ENCODE data around the gene IRS1.
A peak's percentile ranks its signal among the peaks of the same experiment; 100 is the strongest.

IRS1 gene

GRCh38 chr2:226813148-226813701 lies 13.6 kb upstream of the IRS1 start:
- DNase-seq (ENCODE audit: low spot score), result no peak

- DNase-seq (ENCODE audit: low spot score), result no peak
Observed at GRCh38 chr2:226803410-226803809, 3.8 kb upstream of the IRS1 start.

GRCh38 chr2:226802573-226802972 lies 3.0 kb upstream of the IRS1 start:
- peak; percentile 61 for DNase-seq (ENCODE audit: low spot score)

- DNase-seq (ENCODE audit: low spot score), result no peak
Observed at GRCh38 chr2:226800941-226801784, 1.5 kb upstream of the IRS1 start.

DNA sequence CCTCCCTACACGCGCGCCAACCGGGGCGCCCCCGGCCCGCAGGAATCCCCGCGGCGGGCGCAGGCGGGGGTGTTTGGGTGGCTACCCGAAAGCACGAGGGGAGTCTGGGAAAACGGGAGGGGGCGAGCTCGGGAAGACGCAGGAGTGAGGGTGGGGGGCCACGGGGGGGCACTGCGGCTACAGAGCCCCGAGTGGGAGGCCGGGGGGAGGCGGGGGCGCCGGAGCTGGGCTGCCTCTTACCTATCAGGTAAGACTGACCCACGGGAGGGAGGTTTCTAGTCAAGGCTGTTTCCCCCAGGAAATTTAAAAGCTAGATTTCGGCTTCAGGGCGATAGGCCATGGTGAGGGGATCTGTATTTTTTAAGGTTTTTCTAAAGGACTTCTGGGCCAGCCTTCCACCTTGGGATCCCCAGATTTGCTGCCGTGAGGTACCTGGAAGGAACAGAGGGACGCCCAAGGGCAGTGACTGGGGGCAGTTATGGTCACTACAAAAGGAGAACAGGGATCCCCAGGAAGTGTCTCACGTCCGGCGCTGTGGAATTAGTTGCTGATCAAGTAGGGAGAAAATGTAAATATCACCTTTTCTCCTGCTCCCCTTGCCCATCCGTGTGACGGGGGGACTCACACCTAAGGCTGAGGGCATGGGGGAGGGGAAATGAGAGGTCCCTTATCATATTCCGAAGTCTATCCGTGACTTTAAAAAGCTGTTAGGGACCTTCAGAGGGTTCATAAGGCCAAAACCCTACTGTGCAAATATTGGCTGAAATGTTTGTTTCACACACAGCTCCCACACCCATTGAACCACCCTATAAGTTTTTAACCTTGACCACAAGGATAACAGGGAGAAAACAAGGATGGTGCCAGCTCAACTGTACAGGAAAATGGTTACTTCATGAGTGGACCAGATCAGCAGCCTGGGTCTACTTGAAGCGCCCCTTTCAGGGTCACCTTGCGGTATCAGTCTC lies 638 bp upstream of the IRS1 start:
- no peak for DNase-seq (ENCODE audit: low spot score)

DNA sequence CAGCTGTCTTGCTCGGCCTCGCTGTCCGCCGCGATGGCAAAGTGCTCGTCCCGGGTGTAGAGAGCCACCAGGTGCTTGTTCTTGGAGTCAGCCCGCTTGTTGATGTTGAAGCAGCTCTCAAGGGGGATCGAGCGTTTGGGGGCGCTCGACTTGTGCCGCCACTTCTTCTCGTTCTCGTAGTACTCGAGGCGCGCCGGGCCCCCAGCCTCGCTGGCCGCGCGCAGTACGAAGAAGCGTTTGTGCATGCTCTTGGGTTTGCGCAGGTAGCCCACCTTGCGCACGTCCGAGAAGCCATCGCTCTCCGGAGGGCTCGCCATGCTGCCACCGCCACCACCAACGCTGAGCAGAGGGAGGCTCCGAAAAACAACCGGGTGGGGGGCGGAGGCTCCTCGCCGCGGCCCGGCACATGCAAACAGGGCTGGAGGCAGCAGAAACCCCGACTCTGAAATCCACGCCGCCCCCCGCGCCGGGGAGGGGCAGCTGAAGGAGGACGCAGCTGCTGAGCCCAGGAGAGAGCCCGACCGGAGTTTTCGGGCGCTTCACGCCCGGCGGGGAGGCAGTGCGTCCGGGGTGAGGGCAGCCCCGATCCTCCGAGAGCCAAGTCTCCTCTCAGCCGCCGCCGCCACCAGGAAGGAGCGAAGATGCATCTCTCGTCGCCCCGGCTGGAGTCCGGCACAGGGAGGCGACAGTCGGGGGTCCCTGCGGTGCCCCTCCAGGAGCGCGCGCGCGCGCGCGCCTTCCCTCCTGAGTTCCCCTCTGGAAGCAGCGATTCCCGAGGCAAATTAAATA lies 1.0 kb downstream of the IRS1 start:
- no peak for DNase-seq (ENCODE audit: low spot score)

DNA sequence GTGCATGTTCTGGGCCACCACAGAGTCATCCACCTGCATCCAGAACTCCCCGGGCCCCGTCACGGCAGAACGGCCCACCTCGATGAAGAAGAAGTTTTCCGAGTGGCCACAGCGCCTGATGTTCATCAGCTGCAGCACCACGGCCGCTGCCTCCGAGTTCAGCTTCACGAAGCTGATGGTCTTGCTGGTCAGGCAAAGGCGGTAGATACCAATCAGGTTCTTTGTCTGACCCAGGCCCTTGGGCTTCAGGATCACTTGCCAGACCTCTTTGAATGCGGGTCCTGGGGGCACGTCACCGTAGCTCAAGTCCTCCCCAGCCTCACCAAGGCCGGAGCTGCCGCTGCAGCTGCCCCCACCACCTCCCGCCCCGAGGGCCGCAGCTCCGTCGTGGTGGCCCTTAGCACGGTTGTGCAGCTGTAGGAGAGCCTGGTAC lies 1.6 kb downstream of the IRS1 start:
- DNase-seq (ENCODE audit: low spot score), result no peak

- DNase-seq (ENCODE audit: low spot score), result no peak
Observed at GRCh38 chr2:226797289-226797988, 2.2 kb downstream of the IRS1 start.

DNA sequence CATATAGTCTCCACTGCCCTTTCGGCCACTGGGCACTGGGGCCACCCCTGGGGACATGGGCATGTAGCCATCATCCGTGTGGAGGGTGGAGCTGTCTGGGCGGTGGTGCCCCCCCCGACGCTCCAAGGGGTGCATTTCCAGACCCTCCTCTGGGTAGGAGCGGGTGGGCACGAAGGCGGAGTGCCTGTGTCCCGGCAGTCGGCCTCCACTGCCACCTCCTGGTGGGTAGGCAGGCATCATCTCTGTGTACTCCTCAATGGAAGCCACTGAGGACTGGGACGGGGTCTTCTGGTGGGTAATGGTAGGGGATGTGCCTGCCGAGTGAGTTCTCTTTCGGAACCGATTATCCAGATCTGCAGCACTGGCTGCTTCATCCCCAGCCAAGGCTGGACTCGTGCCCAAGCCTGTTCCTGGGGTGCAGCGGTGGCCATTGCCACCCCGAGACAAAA lies 2.8 kb downstream of the IRS1 start:
- DNase-seq (ENCODE audit: low spot score), result no peak

DNA sequence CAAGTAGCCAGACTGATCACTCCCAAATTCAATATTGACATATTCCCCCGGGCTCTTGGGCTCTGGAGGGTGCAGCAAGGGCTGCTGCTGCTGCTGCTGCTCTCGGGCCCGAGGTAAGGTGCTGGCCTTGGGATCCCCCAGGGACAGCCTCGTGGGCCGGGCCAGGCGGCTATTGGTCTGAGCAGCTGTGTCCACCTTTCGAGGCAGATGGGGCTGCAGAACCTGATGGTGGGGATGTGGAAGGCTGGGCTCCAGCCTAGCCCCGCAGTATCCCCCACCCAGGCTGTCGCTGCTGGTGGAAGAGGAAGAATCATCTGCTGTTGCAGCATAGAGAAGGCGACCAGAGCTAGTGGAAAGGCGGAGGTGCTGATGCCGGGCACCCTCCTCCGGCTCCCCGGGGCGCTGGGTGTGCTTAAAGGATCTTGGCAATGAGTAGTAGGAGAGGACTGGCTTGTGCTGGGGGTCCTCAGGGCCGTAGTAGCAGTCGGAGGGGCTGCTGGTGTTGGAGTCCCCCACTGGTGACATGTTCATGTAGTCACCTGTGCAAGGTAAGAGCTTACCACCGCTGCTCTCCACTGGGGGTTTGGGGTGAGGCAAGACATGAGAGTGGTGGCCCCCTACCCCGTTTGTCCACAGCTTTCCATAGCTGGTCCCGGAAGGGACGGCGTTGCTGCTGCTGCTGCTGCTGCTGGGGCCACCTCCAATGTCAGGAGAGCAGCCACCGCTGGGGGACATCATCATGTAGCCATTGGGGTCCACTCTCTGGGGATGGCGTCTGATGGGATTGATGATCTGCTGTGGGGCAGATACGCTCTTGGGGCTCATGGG lies 3.4 kb downstream of the IRS1 start:
- no peak for DNase-seq (ENCODE audit: low spot score)

- no peak for DNase-seq (ENCODE audit: low spot score)
Observed at GRCh38 chr2:226795281-226796011, 4.2 kb downstream of the IRS1 start.

GRCh38 chr2:226794751-226795171 lies 4.9 kb downstream of the IRS1 start:
- DNase-seq (ENCODE audit: low spot score), result no peak

- no peak for DNase-seq (ENCODE audit: low spot score)
Observed at GRCh38 chr2:226794196-226794661, 5.4 kb downstream of the IRS1 start.

DNA sequence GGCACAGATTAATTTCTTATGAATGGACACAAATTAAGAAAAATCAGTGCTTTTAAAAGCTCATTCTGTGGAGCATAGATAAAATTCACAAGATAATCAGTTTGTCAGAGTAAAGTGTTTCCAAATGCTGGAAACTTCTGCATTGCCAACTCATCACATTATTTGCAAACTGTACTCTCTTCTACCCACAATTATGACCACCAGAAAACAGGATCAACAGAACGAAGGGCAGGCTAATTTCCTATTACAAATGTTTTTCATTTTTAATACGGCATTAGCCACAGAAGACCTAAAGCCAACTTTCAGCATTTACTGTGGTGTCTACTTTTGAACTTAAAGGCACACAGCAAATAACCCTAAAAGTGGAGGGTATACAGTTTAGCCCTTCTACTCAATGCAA lies 6.0 kb downstream of the IRS1 start:
- DNase-seq (ENCODE audit: low spot score), result no peak

GRCh38 chr2:226792155-226792881 lies 7.3 kb downstream of the IRS1 start:
- no peak for DNase-seq (ENCODE audit: low spot score)

DNA sequence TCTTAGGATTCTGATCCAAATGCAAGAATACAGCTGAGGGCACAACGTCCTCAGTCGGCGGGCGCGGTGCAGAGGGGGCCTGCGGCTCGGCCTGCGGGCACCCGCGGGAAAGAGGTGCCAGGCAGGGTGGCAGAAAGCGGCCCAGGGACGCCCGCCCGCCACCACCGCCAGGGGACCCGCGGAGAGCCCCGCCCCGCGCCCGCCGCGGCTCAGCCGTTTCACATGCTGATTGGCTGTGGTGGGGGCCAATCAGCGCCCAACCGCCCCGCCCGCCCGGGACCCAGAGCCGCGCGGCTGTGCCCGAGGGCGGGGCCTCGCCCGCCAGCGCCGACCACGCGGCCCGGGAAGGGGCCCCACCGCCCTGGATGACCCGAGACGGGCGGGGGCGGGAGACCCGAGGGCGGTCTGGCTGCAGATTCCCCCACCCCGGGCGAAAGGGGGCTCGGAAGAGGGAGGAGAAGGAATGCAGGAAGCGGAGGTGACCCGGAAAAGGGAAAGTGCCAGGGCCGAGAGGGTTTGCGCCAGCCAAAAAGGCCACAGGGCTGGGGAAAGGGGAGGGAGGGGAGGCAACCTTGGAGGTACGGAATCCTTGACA lies 8.0 kb downstream of the IRS1 start:
- DNase-seq (ENCODE audit: low spot score), result peak; percentile 91

- peak; percentile 29 for DNase-seq (ENCODE audit: low spot score)
Observed at GRCh38 chr2:226791056-226791486, 8.5 kb downstream of the IRS1 start.

DNA sequence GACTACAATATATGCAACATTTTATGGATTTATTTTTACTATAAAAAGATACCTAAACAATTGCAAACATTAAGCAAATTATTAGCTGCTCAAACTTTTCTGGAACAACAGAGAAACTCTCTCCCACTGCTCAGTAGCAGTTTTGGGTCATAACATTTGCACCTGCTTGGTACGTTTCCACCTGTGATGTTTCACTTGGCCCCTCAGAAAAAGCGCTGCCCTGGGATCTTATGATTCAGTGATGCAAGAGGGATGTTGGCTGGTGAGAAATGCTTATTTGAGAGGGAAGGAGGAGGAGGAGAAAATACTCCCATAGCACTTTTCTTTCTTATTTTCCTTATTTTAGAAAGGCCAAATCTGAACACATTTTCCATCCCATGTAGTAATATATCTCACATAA lies 9.2 kb downstream of the IRS1 start:
- DNase-seq (ENCODE audit: low spot score), result no peak

All from COLO829 (cell line).